Endothelial cell of umbilical vein (primary cell): ENCODE results near the gene TMEM37. TPM values are rescaled to one million over a fixed set of nuclear protein-coding genes. Genes with fewer than 3 reads are reported as not detected.

Experiments
- BruUV-seq: library from RNA; stranded (reverse); fragments of 400-500 nt; replicated peaks from 2 replicates; lab custom pipeline; 2021; lab: Mats Ljungman, UMichigan
- CTCF ChIA-PET: fragments of 300-600, 350-600 bp; sonication (Branson Sonifier 250); formaldehyde crosslinking; loops from one replicate; lab custom pipeline; 2021; ENCODE audit warnings: antibody characterized with exemption, inconsistent platforms; lab: Charles Lee
- POLR2A ChIA-PET: fragments of 300-600, 350-600 bp; sonication (Branson Sonifier 250); formaldehyde crosslinking; loops from one replicate; lab custom pipeline; 2021; ENCODE audit warnings: antibody characterized with exemption, inconsistent platforms; lab: Charles Lee
- DNase-seq: peaks from one replicate; pipeline ENCODE4 v3.0.0-alpha.2; 2011; ENCODE audit warnings: low read depth, low spot score
- FAIRE-seq: peaks from 2 replicates; lab custom pipeline; 2011; peaks lifted over from hg19 to GRCh38; lab: Jason Lieb, UNC
- H2AFZ ChIP-seq: 2 replicates; pipeline ENCODE4 v1.6.0; 2012; ENCODE audit warnings: low read depth, low read length, control low read depth, inconsistent platforms
- H3K27ac ChIP-seq: 2 replicates; pipeline ENCODE4 v1.5.1; 2011; ENCODE audit warnings: low read depth, mild to moderate bottlenecking, control low read depth, low read length, moderate library complexity; ENCODE audit not compliant: insufficient read depth
- H3K27me3 ChIP-seq, 2 experiments: 2 replicates each; pipeline versions ENCODE4 v1.6.0 to v1.6.1; 2011; ENCODE audit warnings: low read length in 2 of 2, mixed read lengths in 1 of 2; ENCODE audit not compliant: control insufficient read depth in 2 of 2, insufficient read depth in 2 of 2
- H3K36me3 ChIP-seq, 2 experiments: 2 replicates in 1 of 2; 3 replicates in 1 of 2; pipeline ENCODE4 v1.5.1; 2011; ENCODE audit warnings: low read length in 2 of 2, mild to moderate bottlenecking in 1 of 2, moderate library complexity in 1 of 2; ENCODE audit not compliant: control insufficient read depth in 2 of 2, insufficient read depth in 2 of 2; ENCODE audit errors: extremely low read depth in 1 of 2
- H3K4me1 ChIP-seq: 3 replicates; pipeline ENCODE4 v1.5.1; 2011; ENCODE audit warnings: mild to moderate bottlenecking, low read length; ENCODE audit not compliant: control insufficient read depth, insufficient read depth; ENCODE audit errors: extremely low read depth
- H3K4me2 ChIP-seq: 2 replicates; pipeline ENCODE4 v1.6.1; 2011; ENCODE audit warnings: low read length, control low read depth, mixed read lengths; ENCODE audit not compliant: insufficient read depth
- H3K4me3 ChIP-seq, 3 experiments: fragments of 200-600 bp in 1 of 3; sonication (generic), shearing (Covaris generic) in 1 of 3; replicated peaks in 1 of 3; 2 replicates each; pipeline ENCODE4 v1.5.1; 2011 to 2016; ENCODE audit warnings: control low read depth in 3 of 3, low read length in 3 of 3, mild to moderate bottlenecking in 2 of 3, inconsistent platforms in 1 of 3, low read depth in 1 of 3, moderate library complexity in 1 of 3; ENCODE audit not compliant: insufficient read depth in 1 of 3
- H3K79me2 ChIP-seq: 2 replicates; pipeline ENCODE4 v1.6.0; 2012; ENCODE audit warnings: low read length, inconsistent platforms; ENCODE audit not compliant: control insufficient read depth, insufficient read depth
- H3K9ac ChIP-seq: replicated peaks from 2 replicates; pipeline ENCODE3; 2011; ENCODE audit warnings: low read length, control low read depth; ENCODE audit not compliant: insufficient read depth; ENCODE audit errors: extremely low read depth
- H3K9me1 ChIP-seq: replicated peaks from 3 replicates; pipeline ENCODE4 v1.6.0; 2011; ENCODE audit warnings: mild to moderate bottlenecking, low read length; ENCODE audit not compliant: control insufficient read depth, insufficient read depth; ENCODE audit errors: extremely low read depth
- H3K9me3 ChIP-seq: replicated peaks from 2 replicates; pipeline ENCODE4 v1.5.1; 2012; ENCODE audit warnings: low read length, inconsistent platforms; ENCODE audit not compliant: control insufficient read depth, insufficient read depth
- H4K20me1 ChIP-seq: replicated peaks from 2 replicates; pipeline ENCODE3; 2011; ENCODE audit warnings: mild to moderate bottlenecking, low read length; ENCODE audit not compliant: control insufficient read depth, insufficient read depth; ENCODE audit errors: extremely low read depth
- EZH2 ChIP-seq: IDR thresholded peaks from 2 replicates; pipeline ENCODE4 v1.6.1; 2012; ENCODE audit warnings: borderline replicate concordance, low read depth, mild to moderate bottlenecking, moderate library complexity, low read length, inconsistent platforms; ENCODE audit not compliant: severe bottlenecking
- FOS ChIP-seq: IDR thresholded peaks from 2 replicates; pipeline ENCODE4 v1.6.1; 2011; ENCODE audit warnings: mild to moderate bottlenecking, low read length, moderate library complexity, borderline replicate concordance; ENCODE audit not compliant: insufficient read depth
- GATA2 ChIP-seq: IDR thresholded peaks from 2 replicates; pipeline ENCODE4 v1.7.0; 2011; ENCODE audit warnings: low read depth, mild to moderate bottlenecking, moderate library complexity, mixed read lengths, low read length; ENCODE audit not compliant: insufficient read length, insufficient read depth
- JUN ChIP-seq: IDR thresholded peaks from 2 replicates; pipeline ENCODE4 v1.6.1; 2011; ENCODE audit warnings: borderline replicate concordance, low read depth; ENCODE audit not compliant: insufficient read length, insufficient read depth
- MAX ChIP-seq: IDR thresholded peaks from 2 replicates; pipeline ENCODE4 v1.6.1; 2011; ENCODE audit not compliant: insufficient read depth, insufficient read length
- MYC ChIP-seq: IDR thresholded peaks from one replicate; pipeline ENCODE4 v1.6.1; 2011; ENCODE audit warnings: mild to moderate bottlenecking, low read depth, low read length
- POLR2A ChIP-seq: IDR thresholded peaks from 2 replicates; pipeline ENCODE4 v1.6.1; 2012; ENCODE audit warnings: low read depth, mild to moderate bottlenecking, control low read depth, low read length
- POLR2AphosphoS5 ChIP-seq: IDR thresholded peaks from 2 replicates; pipeline ENCODE4 v1.6.1; 2012; ENCODE audit warnings: low read depth, mild to moderate bottlenecking, control low read depth, low read length, moderate library complexity; ENCODE audit not compliant: insufficient read depth
- dilution Hi-C: fragments of 300-500 bp; cut with MboI; formaldehyde crosslinking; loops from one replicate; pipeline ENCODE4 v1.15.0; 2019; ENCODE audit warnings: low sequenced_read_pairs; ENCODE audit not compliant: extremely low pct_ligation_motif_present
- intact Hi-C: fragments of 100-400 bp; cut with micrococcal nuclease; formaldehyde crosslinking; loops from one replicate; pipeline ENCODE4 v1.10.0; 2022
- polyA plus RNA-seq, 4 experiments: library from polyadenylated mRNA; depleted of rRNA in 3 of 4; stranded (reverse) in 3 of 4; unstranded in 1 of 4; fragments of >200 nt; gene quantifications; 2 replicates each; pipeline versions ENCODE4 v1.2.1 to v1.2.3, GENCODE V29; 2011 to 2012; ENCODE audit warnings: missing spikeins in 1 of 4
- total RNA-seq: library from RNA; stranded (reverse); gene quantifications from 2 replicates; pipeline ENCODE4 v1.2.3, GENCODE V29; 2021
- TF ChIP-seq, protein P1 (sequence below), 2 donors: IDR thresholded peaks; 1 replicate in 1 of 2; 2 replicates in 1 of 2; pipeline ENCODE4 v1.5.1; 2011; ENCODE audit warnings: low read length in 2 of 2, mild to moderate bottlenecking in 2 of 2, moderate library complexity in 2 of 2, control low read depth in 1 of 2, inconsistent platforms in 1 of 2, low read depth in 1 of 2; ENCODE audit not compliant: insufficient read depth in 1 of 2; ENCODE audit errors: extremely low read depth in 1 of 2

The TMEM37 gene
- total and polyA plus RNA-seq, 2 donors (not counting 3 experiments of a cell fraction or from before 2014, with no cell fraction given), result 3.5 to 16.2 TPM

- DNase-seq, result no peak
- CTCF ChIA-PET, result interaction anchor here (1.4 kb wide), 2 partner anchors 8 to 72 kb away, joined by 3 read pairs; no protein-coding TSS in a partner anchor
- no peak overlapping the region for H2AFZ ChIP-seq
- dilution Hi-C loops (no loop called here), intact Hi-C loops (no loop called here)
- H3K4me2 ChIP-seq, result no peak overlapping the region
- TF ChIP-seq MAX (no peak), POLR2A (no peak), GATA2 (no peak), FOS (no peak), POLR2AphosphoS5 (no peak), EZH2 (no peak), JUN (no peak), MYC (no peak)
- TF ChIP-seq, protein P1, sequence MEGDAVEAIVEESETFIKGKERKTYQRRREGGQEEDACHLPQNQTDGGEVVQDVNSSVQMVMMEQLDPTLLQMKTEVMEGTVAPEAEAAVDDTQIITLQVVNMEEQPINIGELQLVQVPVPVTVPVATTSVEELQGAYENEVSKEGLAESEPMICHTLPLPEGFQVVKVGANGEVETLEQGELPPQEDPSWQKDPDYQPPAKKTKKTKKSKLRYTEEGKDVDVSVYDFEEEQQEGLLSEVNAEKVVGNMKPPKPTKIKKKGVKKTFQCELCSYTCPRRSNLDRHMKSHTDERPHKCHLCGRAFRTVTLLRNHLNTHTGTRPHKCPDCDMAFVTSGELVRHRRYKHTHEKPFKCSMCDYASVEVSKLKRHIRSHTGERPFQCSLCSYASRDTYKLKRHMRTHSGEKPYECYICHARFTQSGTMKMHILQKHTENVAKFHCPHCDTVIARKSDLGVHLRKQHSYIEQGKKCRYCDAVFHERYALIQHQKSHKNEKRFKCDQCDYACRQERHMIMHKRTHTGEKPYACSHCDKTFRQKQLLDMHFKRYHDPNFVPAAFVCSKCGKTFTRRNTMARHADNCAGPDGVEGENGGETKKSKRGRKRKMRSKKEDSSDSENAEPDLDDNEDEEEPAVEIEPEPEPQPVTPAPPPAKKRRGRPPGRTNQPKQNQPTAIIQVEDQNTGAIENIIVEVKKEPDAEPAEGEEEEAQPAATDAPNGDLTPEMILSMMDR (IDR thresholded peaks at IDR 0.05; ENCODE audit: extremely low read depth in 1 of 2, insufficient read depth in 1 of 2, low read depth in 1 of 2, low read length in 2 of 2), result no peak
- H3K9me1 ChIP-seq, result no peaks in the 10 kb centered on the region
- no peak overlapping the region for H3K27ac ChIP-seq
- no peak for FAIRE-seq
- H3K36me3 ChIP-seq, result no peaks in the 10 kb centered on the region
- BruUV-seq, result no TSS peak
- no peaks in the 10 kb centered on the region for H3K79me2 ChIP-seq
- H3K4me1 ChIP-seq, result no peaks in the 10 kb centered on the region
- no peaks in the 10 kb centered on the region for H3K9me3 ChIP-seq
- H4K20me1 ChIP-seq, result no peaks in the 10 kb centered on the region
- no peak overlapping the region for H3K4me3 ChIP-seq
- no peak overlapping the region for H3K9ac ChIP-seq
- no peaks in the 10 kb centered on the region for H3K27me3 ChIP-seq
- POLR2A ChIA-PET, result no interaction called here
Observed at GRCh38 chr2:119482481-119483394, 51.1 kb downstream of the TMEM37 start.
